H1 (cell line): Measurements from ENCODE around the gene ZC3H7B. TPM values are rescaled to one million over a fixed set of nuclear protein-coding genes. Genes with fewer than 3 reads are reported as not detected.
A peak's percentile ranks its signal among the peaks of the same experiment; 100 is the strongest.

Experiments
- BACH1 ChIP-seq: IDR thresholded peaks from 2 replicates; pipeline ENCODE4 v1.6.1; 2012; ENCODE audit warnings: low read length, improper control_type of control experiment
- CBX5 ChIP-seq: fragments of 300-800, 300-1000 bp; sonication (generic); IDR thresholded peaks from 2 replicates; pipeline ENCODE4 v1.7.1; 2016; ENCODE audit warnings: antibody characterized with exemption, low read length, low read depth
- CEBPB ChIP-seq: IDR thresholded peaks from 2 replicates; pipeline ENCODE4 v1.6.1; 2012; ENCODE audit warnings: low read depth, low read length
- CHD2 ChIP-seq: IDR thresholded peaks from 2 replicates; pipeline ENCODE4 v1.6.1; 2012; ENCODE audit warnings: low read length, improper control_type of control experiment
- CREB1 ChIP-seq: IDR thresholded peaks from 2 replicates; pipeline ENCODE4 v1.6.1; 2012; ENCODE audit warnings: inconsistent platforms
- HDAC2 ChIP-seq, 2 experiments: fragments of 300-600 bp in 1 of 2; sonication (generic) in 1 of 2; IDR thresholded peaks; 2 replicates each; pipeline ENCODE4 v1.6.1; 2011 to 2012; ENCODE audit warnings: low read depth in 2 of 2, low read length in 2 of 2, mild to moderate bottlenecking in 2 of 2, moderate library complexity in 2 of 2, borderline replicate concordance in 1 of 2, inconsistent platforms in 1 of 2
- HDAC6 ChIP-seq: IDR thresholded peaks from one replicate; pipeline ENCODE4 v1.7.1; 2012; ENCODE audit warnings: low read depth, mild to moderate bottlenecking, inconsistent platforms, low read length, moderate library complexity
- KDM4A ChIP-seq: IDR thresholded peaks from one replicate; pipeline ENCODE4 v1.7.1; 2012; ENCODE audit warnings: low read depth, mild to moderate bottlenecking, moderate library complexity, low read length, inconsistent platforms; ENCODE audit not compliant: severe bottlenecking
- KDM5A ChIP-seq: fragments of 200-600 bp; IDR thresholded peaks from 2 replicates; pipeline ENCODE4 v1.7.1; 2012; ENCODE audit warnings: mild to moderate bottlenecking, low read length, inconsistent platforms, mixed read lengths
- MAFK ChIP-seq: IDR thresholded peaks from 2 replicates; pipeline ENCODE4 v1.6.1; 2012; ENCODE audit warnings: low read depth, mild to moderate bottlenecking, improper control_type of control experiment, low read length
- NRF1 ChIP-seq: IDR thresholded peaks from 2 replicates; pipeline ENCODE4 v1.6.1; 2011; ENCODE audit warnings: mild to moderate bottlenecking, low read depth, low read length, improper control_type of control experiment
- POU5F1 ChIP-seq: IDR thresholded peaks from 2 replicates; pipeline ENCODE4 v1.6.1; 2011; ENCODE audit warnings: low read depth, mild to moderate bottlenecking, low read length, moderate library complexity
- SAP30 ChIP-seq: fragments of 300-600 bp; sonication (generic); IDR thresholded peaks from 2 replicates; pipeline ENCODE4 v1.7.1; 2012; ENCODE audit warnings: low read length, moderate library complexity, mild to moderate bottlenecking, inconsistent platforms; ENCODE audit not compliant: insufficient read depth, insufficient replicate concordance
- SIRT6 ChIP-seq: IDR thresholded peaks from one replicate; pipeline ENCODE4 v1.7.1; 2012; ENCODE audit warnings: low read length, inconsistent platforms
- SP2 ChIP-seq: IDR thresholded peaks from 2 replicates; pipeline ENCODE4 v1.6.1; 2012; ENCODE audit warnings: mild to moderate bottlenecking, low read length, inconsistent platforms
- TAF1 ChIP-seq: IDR thresholded peaks from 2 replicates; pipeline ENCODE4 v1.6.1; 2011; ENCODE audit warnings: mild to moderate bottlenecking, low read depth, low read length
- TAF7 ChIP-seq: optimal IDR thresholded peaks from 2 replicates; pipeline ENCODE3; 2011; ENCODE audit warnings: low read depth, mild to moderate bottlenecking, inconsistent platforms, low read length, moderate library complexity, borderline replicate concordance
- TBP ChIP-seq: IDR thresholded peaks from 2 replicates; pipeline ENCODE4 v1.6.1; 2011; ENCODE audit warnings: low read depth, low read length, improper control_type of control experiment
- TCF12 ChIP-seq: IDR thresholded peaks from 2 replicates; pipeline ENCODE4 v1.6.1; 2011; ENCODE audit warnings: low read depth, mild to moderate bottlenecking, low read length
- USF2 ChIP-seq: IDR thresholded peaks from 2 replicates; pipeline ENCODE4 v1.6.1; 2011; ENCODE audit warnings: low read length, improper control_type of control experiment
- polyA plus RNA-seq, 7 experiments: library from polyadenylated mRNA; depleted of rRNA in 3 of 7; stranded (reverse) in 5 of 7; unstranded in 2 of 7; fragments of >200 nt in 5 of 7; fragments of 200-250 nt in 2 of 7; gene quantifications; 1 replicate in 5 of 7; 2 replicates in 1 of 7; 4 replicates in 1 of 7; pipeline versions ENCODE4 v1.2.1 to v1.2.3, GENCODE V29; 2011 to 2013; ENCODE audit warnings: missing spikeins in 2 of 7, mixed read lengths in 2 of 7
- total RNA-seq: library from RNA; stranded (reverse); fragmentation: NEBNext Ultra II Directional; extraction: Animal tissue kit (Norgen Biotek cat#: 25700); gene quantifications from 2 replicates; pipeline ENCODE4 v1.2.1, GENCODE V29; 2021
- TF ChIP-seq, protein P1 (sequence below), 3 experiments: IDR thresholded peaks; 1 replicate in 2 of 3; 2 replicates in 1 of 3; pipeline versions ENCODE4 v1.5.1 to v1.6.1; 2011; ENCODE audit warnings: low read length in 3 of 3, mild to moderate bottlenecking in 3 of 3, inconsistent platforms in 2 of 3, low read depth in 1 of 3, moderate library complexity in 1 of 3; ENCODE audit not compliant: insufficient read depth in 1 of 3; ENCODE audit errors: control extremely low read depth in 1 of 3

ZC3H7B gene
- total and polyA plus RNA-seq, 2 of the 8 experiments (the other 6 are each of a cell fraction or from before 2014, with no cell fraction given), result 35.5 to 78.6 TPM

- TF ChIP-seq, protein P1, sequence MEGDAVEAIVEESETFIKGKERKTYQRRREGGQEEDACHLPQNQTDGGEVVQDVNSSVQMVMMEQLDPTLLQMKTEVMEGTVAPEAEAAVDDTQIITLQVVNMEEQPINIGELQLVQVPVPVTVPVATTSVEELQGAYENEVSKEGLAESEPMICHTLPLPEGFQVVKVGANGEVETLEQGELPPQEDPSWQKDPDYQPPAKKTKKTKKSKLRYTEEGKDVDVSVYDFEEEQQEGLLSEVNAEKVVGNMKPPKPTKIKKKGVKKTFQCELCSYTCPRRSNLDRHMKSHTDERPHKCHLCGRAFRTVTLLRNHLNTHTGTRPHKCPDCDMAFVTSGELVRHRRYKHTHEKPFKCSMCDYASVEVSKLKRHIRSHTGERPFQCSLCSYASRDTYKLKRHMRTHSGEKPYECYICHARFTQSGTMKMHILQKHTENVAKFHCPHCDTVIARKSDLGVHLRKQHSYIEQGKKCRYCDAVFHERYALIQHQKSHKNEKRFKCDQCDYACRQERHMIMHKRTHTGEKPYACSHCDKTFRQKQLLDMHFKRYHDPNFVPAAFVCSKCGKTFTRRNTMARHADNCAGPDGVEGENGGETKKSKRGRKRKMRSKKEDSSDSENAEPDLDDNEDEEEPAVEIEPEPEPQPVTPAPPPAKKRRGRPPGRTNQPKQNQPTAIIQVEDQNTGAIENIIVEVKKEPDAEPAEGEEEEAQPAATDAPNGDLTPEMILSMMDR (IDR thresholded peaks at IDR 0.05; ENCODE audit: control extremely low read depth in 1 of 3, insufficient read depth in 1 of 3, low read depth in 1 of 3, low read length in 3 of 3), result no peak
- TF ChIP-seq KDM4A (no peak), CHD2 (no peak), KDM5A (no peak), HDAC2 (IDR thresholded peaks at IDR 0.05; ENCODE audit: borderline replicate concordance in 1 of 2, low read depth in 2 of 2, low read length in 2 of 2) (peak; percentile 80 to 97; a peak in 3 of 4 replicates), SIRT6 (no peak), TBP (no peak), USF2 (no peak), HDAC6 (no peak), TAF1 (peak; percentile 45), MAFK (no peak), CEBPB (no peak), POU5F1 (no peak), SP2 (no peak), TCF12 (0 out of 2 replicates have a peak, but pooled peaks have one; percentile 63), BACH1 (no peak), CREB1 (peak; percentile 70), TAF7 (peak; percentile 31), NRF1 (no peak), CBX5 (no peak), SAP30 (no peak)
These were observed 10.8 kb upstream of the ZC3H7B start (continued) for GRCh38 chr22:41290262-41291221.
